H9 (cell line): ENCODE data around the gene ADGRL3. TPM values are rescaled to one million over a fixed set of nuclear protein-coding genes. Genes with fewer than 3 reads are reported as not detected.

Source experiments
- DNase-seq: peaks from one replicate; pipeline ENCODE4 v3.0.0-alpha.2; 2017
- H2AFZ ChIP-seq: one replicate; pipeline ENCODE4 v1.6.1; 2013; ENCODE audit warnings: mild to moderate bottlenecking, low read length, control low read depth, moderate library complexity
- H2AK5ac ChIP-seq: 2 replicates; pipeline ENCODE4 v1.6.1; 2013; ENCODE audit warnings: low read length, control low read depth, mixed read lengths; ENCODE audit not compliant: insufficient read length
- H2BK120ac ChIP-seq: one replicate; pipeline ENCODE4 v1.6.1; 2013; ENCODE audit warnings: low read depth, mild to moderate bottlenecking, low read length, control low read depth, inconsistent platforms; ENCODE audit not compliant: poor library complexity, severe bottlenecking
- H2BK12ac ChIP-seq: 2 replicates; pipeline ENCODE4 v1.6.1; 2013; ENCODE audit warnings: low read length, control low read depth, mixed read lengths, low read depth; ENCODE audit not compliant: insufficient read length
- H2BK15ac ChIP-seq: 2 replicates; pipeline ENCODE4 v1.6.1; 2013; ENCODE audit warnings: low read depth, low read length, control low read depth
- H2BK20ac ChIP-seq: one replicate; pipeline ENCODE4 v1.6.1; 2013; ENCODE audit warnings: low read depth, mild to moderate bottlenecking, low read length, control low read depth, inconsistent platforms; ENCODE audit not compliant: poor library complexity, severe bottlenecking
- H2BK5ac ChIP-seq: 2 replicates; pipeline ENCODE4 v1.6.1; 2013; ENCODE audit warnings: low read length, control low read depth, mixed read lengths; ENCODE audit not compliant: insufficient read length
- H3K14ac ChIP-seq: 2 replicates; pipeline ENCODE4 v1.6.1; 2013; ENCODE audit warnings: low read length, control low read depth; ENCODE audit not compliant: insufficient read depth
- H3K18ac ChIP-seq: 2 replicates; pipeline ENCODE4 v1.6.1; 2013; ENCODE audit warnings: low read depth, mild to moderate bottlenecking, mixed read lengths, low read length, control low read depth; ENCODE audit not compliant: insufficient read length
- H3K23ac ChIP-seq: 2 replicates; pipeline ENCODE4 v1.6.1; 2013; ENCODE audit warnings: low read length, control low read depth, mixed read lengths, low read depth; ENCODE audit not compliant: insufficient read length
- H3K23me2 ChIP-seq: 2 replicates; pipeline ENCODE4 v1.6.1; 2013; ENCODE audit warnings: low read depth, mild to moderate bottlenecking, mixed read lengths, low read length, control low read depth; ENCODE audit not compliant: insufficient read length, poor library complexity, severe bottlenecking
- H3K27ac ChIP-seq: 2 replicates; pipeline ENCODE4 v1.5.1; 2013; ENCODE audit warnings: low read length, control low read depth, mixed read lengths, low read depth; ENCODE audit not compliant: insufficient read length
- H3K27me3 ChIP-seq: 2 replicates; pipeline ENCODE4 v1.6.1; 2013; ENCODE audit warnings: low read length, control low read depth, inconsistent platforms; ENCODE audit not compliant: insufficient read depth
- H3K4ac ChIP-seq: 2 replicates; pipeline ENCODE4 v1.6.1; 2013; ENCODE audit warnings: low read depth, mild to moderate bottlenecking, control low read depth, inconsistent platforms, low read length, moderate library complexity
- H3K4me1 ChIP-seq: 2 replicates; pipeline ENCODE4 v1.6.1; 2013; ENCODE audit warnings: low read length, control low read depth, inconsistent platforms; ENCODE audit not compliant: insufficient read depth
- H3K4me2 ChIP-seq: 2 replicates; pipeline ENCODE4 v1.6.1; 2013; ENCODE audit warnings: low read length, control low read depth, mixed read lengths; ENCODE audit not compliant: insufficient read length, insufficient read depth
- H3K56ac ChIP-seq: 2 replicates; pipeline ENCODE4 v1.6.1; 2013; ENCODE audit warnings: low read depth, mild to moderate bottlenecking, mixed read lengths, low read length, control low read depth; ENCODE audit not compliant: insufficient read length
- H3K79me1 ChIP-seq: 2 replicates; pipeline ENCODE4 v1.6.1; 2013; ENCODE audit warnings: low read depth, mild to moderate bottlenecking, moderate library complexity, low read length, control low read depth, inconsistent platforms; ENCODE audit not compliant: insufficient read depth, poor library complexity, severe bottlenecking
- H3K79me2 ChIP-seq: 2 replicates; pipeline ENCODE4 v1.6.1; 2013; ENCODE audit warnings: low read length, control low read depth, inconsistent platforms; ENCODE audit not compliant: insufficient read depth
- H3K9ac ChIP-seq: 2 replicates; pipeline ENCODE4 v1.6.1; 2013; ENCODE audit warnings: low read length, control low read depth, mixed read lengths; ENCODE audit not compliant: insufficient read length; ENCODE audit errors: extremely low read depth
- H3K9me3 ChIP-seq: one replicate; pipeline ENCODE4 v1.6.1; 2013; ENCODE audit warnings: low read depth, low read length, inconsistent platforms; ENCODE audit not compliant: control insufficient read depth
- H3T11ph ChIP-seq: one replicate; pipeline ENCODE4 v1.6.1; 2013; ENCODE audit warnings: mild to moderate bottlenecking, low read length, control low read depth, inconsistent platforms
- H4K20me1 ChIP-seq: one replicate; pipeline ENCODE4 v1.6.1; 2013; ENCODE audit not compliant: control insufficient read depth, insufficient read length, insufficient read depth
- H4K5ac ChIP-seq: 2 replicates; pipeline ENCODE4 v1.6.1; 2013; ENCODE audit warnings: low read depth, mild to moderate bottlenecking, mixed read lengths, low read length, control low read depth; ENCODE audit not compliant: insufficient read length
- H4K8ac ChIP-seq: replicated peaks from 2 replicates; pipeline ENCODE4 v1.6.1; 2013; ENCODE audit warnings: low read length, control low read depth, mixed read lengths, low read depth; ENCODE audit not compliant: insufficient read length
- H4K91ac ChIP-seq: 2 replicates; pipeline ENCODE4 v1.6.1; 2013; ENCODE audit warnings: low read depth, mild to moderate bottlenecking, moderate library complexity, mixed read lengths, low read length, control low read depth; ENCODE audit not compliant: insufficient read length
- H3K27ac Mint-ChIP-seq, 3 experiments: 2 replicates in 2 of 3; 3 replicates in 1 of 3; pipeline ENCODE4 v1.8.0; 2020 to 2021; ENCODE audit warnings: mixed read lengths in 3 of 3, mild to moderate bottlenecking in 1 of 3, moderate library complexity in 1 of 3
- H3K27me3 Mint-ChIP-seq: 2 replicates; pipeline ENCODE4 v1.8.0; 2021; ENCODE audit warnings: low read depth, mild to moderate bottlenecking, moderate library complexity, mixed read lengths
- H3K36me3 Mint-ChIP-seq, 3 experiments: 2 replicates in 2 of 3; 3 replicates in 1 of 3; pipeline ENCODE4 v1.8.0; 2020 to 2021; ENCODE audit warnings: low read depth in 3 of 3, mixed read lengths in 3 of 3; ENCODE audit not compliant: insufficient read depth in 1 of 3
- H3K4me1 Mint-ChIP-seq, 2 experiments: 2 replicates each; pipeline ENCODE4 v1.8.0; 2020; ENCODE audit warnings: mixed read lengths in 2 of 2
- H3K4me3 Mint-ChIP-seq, 2 experiments: 2 replicates in 1 of 2; 3 replicates in 1 of 2; pipeline ENCODE4 v1.8.0; 2020 to 2021; ENCODE audit warnings: mild to moderate bottlenecking in 2 of 2, mixed read lengths in 2 of 2, moderate library complexity in 1 of 2
- H3K9me3 Mint-ChIP-seq, 2 experiments: 2 replicates in 1 of 2; 3 replicates in 1 of 2; pipeline ENCODE4 v1.8.0; 2020; ENCODE audit warnings: mild to moderate bottlenecking in 2 of 2, mixed read lengths in 2 of 2, moderate library complexity in 1 of 2
- CTCF ChIP-seq: fragments of 200-600 bp; sonication (generic); conservative IDR thresholded peaks from 3 replicates; pipeline ENCODE4 v1.8.0; 2021; ENCODE audit warnings: antibody characterized with exemption, mild to moderate bottlenecking
- WGBS: extraction: QIAGEN DNeasy Blood & Tissue Kit; methylation state at CpG from one replicate; pipeline ENCODE4 v1.1.7; 2013; ENCODE audit warnings: missing lambda C conversion rate, low lambda C conversion rate, mixed read lengths; ENCODE audit not compliant: insufficient read length; ENCODE audit errors: extremely low coverage; 5-methylcytosine and 5-hydroxymethylcytosine counted together
- total RNA-seq: library from RNA; stranded (reverse); gene quantifications from 2 replicates; pipeline ENCODE4 v1.2.1, GENCODE V29; 2021

The ADGRL3 gene
- total RNA-seq, 1 experiment from 2014 or later, result 5.9 TPM

- Histone ChIP-seq H2AFZ (no peak overlapping the region), H3K27me3 (no peaks in the 10 kb centered on the region), H2BK20ac (no peak overlapping the region), H2BK120ac (no peak overlapping the region), H3K14ac (no peak overlapping the region), H3K18ac (no peak overlapping the region), H4K20me1 (no peaks in the 10 kb centered on the region), H3K56ac (no peak overlapping the region), H3K79me1 (no peaks in the 10 kb centered on the region), H3K4me1 (no peaks in the 10 kb centered on the region), H4K5ac (no peak overlapping the region), H3K9me3 (no peaks in the 10 kb centered on the region), H2BK12ac (no peak overlapping the region), H3K23ac (no peak overlapping the region), H3K4me2 (no peak overlapping the region), H3K79me2 (no peaks in the 10 kb centered on the region), H3K9ac (no peak overlapping the region), H2AK5ac (no peak overlapping the region), H2BK5ac (no peak overlapping the region), H3K4ac (no peak overlapping the region), H2BK15ac (no peak overlapping the region), H4K8ac (no peak overlapping the region), H3K27ac (no peak overlapping the region), H4K91ac (no peak overlapping the region), H3K23me2 (no peaks in the 10 kb centered on the region), H3T11ph (no peak overlapping the region)
- Mint-ChIP-seq H3K4me1 (peaks cover 2 to 5% of the 10 kb centered on the region in 2 experiments; a peak in 3 of 4 replicates), H3K36me3 (no peaks in the 10 kb centered on the region), H3K27me3 (no peaks in the 10 kb centered on the region), H3K27ac (no peak overlapping the region), H3K9me3 (no peaks in the 10 kb centered on the region), H3K4me3 (no peak overlapping the region)
- WGBS, result no CpG with 5 or more reads among the region's 3 CpGs
- no peak for TF ChIP-seq CTCF
- no peak for DNase-seq
Observed at GRCh38 chr4:62023633-62024032, 823.5 kb downstream of the ADGRL3 start.
